ENCODE data around the gene GAA.

Gene GAA

GRCh38 chr17:80091376-80091775, 10.0 kb upstream of the GAA start:
- Histone ChIP-seq H3K9me3 (ENCODE audit: low read length) (no peaks in the 10 kb centered on the region), H3K36me3 (ENCODE audit: insufficient read depth, low read length) (no peaks in the 10 kb centered on the region), H3K4me2 (ENCODE audit: low read length) (no peak overlapping the region), H3K4me3 (ENCODE audit: low read depth, low read length, poor library complexity, severe bottlenecking) (no peak overlapping the region), H3K4me1 (ENCODE audit: insufficient read depth, low read length, severe bottlenecking) (no peaks in the 10 kb centered on the region), H3K27me3 (ENCODE audit: insufficient read depth, low read length) (no peaks in the 10 kb centered on the region), H3K79me2 (ENCODE audit: insufficient read depth, low read length) (no peaks in the 10 kb centered on the region), H3F3A (ENCODE audit: insufficient read depth, low read length) (no peaks in the 10 kb centered on the region), H3K9ac (ENCODE audit: low read length) (no peak overlapping the region), H3K9me2 (ENCODE audit: low read depth, low read length) (no peaks in the 10 kb centered on the region), H2AFZ (ENCODE audit: low read length) (no peak overlapping the region), H4K20me1 (ENCODE audit: insufficient read depth, low read length) (no peaks in the 10 kb centered on the region), H3K27ac (ENCODE audit: low read depth, low read length, poor library complexity, severe bottlenecking) (no peak overlapping the region)
- no peak for TF ChIP-seq EZH2 (IDR thresholded peaks at IDR 0.05; ENCODE audit: borderline replicate concordance, low read length)
- no peak for TF ChIP-seq CTCF (IDR thresholded peaks at IDR 0.05; ENCODE audit: low read length)

- Histone ChIP-seq H3K9ac (ENCODE audit: low read length) (no peak overlapping the region), H3K4me2 (ENCODE audit: low read length) (no peak overlapping the region), H3F3A (ENCODE audit: insufficient read depth, low read length) (no peaks in the 10 kb centered on the region), H3K9me3 (ENCODE audit: low read length) (no peaks in the 10 kb centered on the region), H3K9me2 (ENCODE audit: low read depth, low read length) (no peaks in the 10 kb centered on the region), H3K79me2 (ENCODE audit: insufficient read depth, low read length) (no peaks in the 10 kb centered on the region), H3K36me3 (ENCODE audit: insufficient read depth, low read length) (no peaks in the 10 kb centered on the region), H3K4me1 (ENCODE audit: insufficient read depth, low read length, severe bottlenecking) (no peaks in the 10 kb centered on the region), H4K20me1 (ENCODE audit: insufficient read depth, low read length) (no peaks in the 10 kb centered on the region), H3K27me3 (ENCODE audit: insufficient read depth, low read length) (no peaks in the 10 kb centered on the region), H3K27ac (ENCODE audit: low read depth, low read length, poor library complexity, severe bottlenecking) (no peak overlapping the region), H3K4me3 (ENCODE audit: low read depth, low read length, poor library complexity, severe bottlenecking) (no peak overlapping the region), H2AFZ (ENCODE audit: low read length) (no peak overlapping the region)
- TF ChIP-seq EZH2 (IDR thresholded peaks at IDR 0.05; ENCODE audit: borderline replicate concordance, low read length) (no peak), CTCF (IDR thresholded peaks at IDR 0.05; ENCODE audit: low read length) (no peak)
Measured at GRCh38 chr17:80092959-80093358, 8.4 kb upstream of the GAA start.

- Histone ChIP-seq H3K36me3 (ENCODE audit: insufficient read depth, low read length) (no peaks in the 10 kb centered on the region), H3K9me2 (ENCODE audit: low read depth, low read length) (no peaks in the 10 kb centered on the region), H3F3A (ENCODE audit: insufficient read depth, low read length) (no peaks in the 10 kb centered on the region), H3K9ac (ENCODE audit: low read length) (no peak overlapping the region), H3K4me3 (ENCODE audit: low read depth, low read length, poor library complexity, severe bottlenecking) (no peak overlapping the region), H3K27me3 (ENCODE audit: insufficient read depth, low read length) (no peaks in the 10 kb centered on the region), H3K4me2 (ENCODE audit: low read length) (no peak overlapping the region), H2AFZ (ENCODE audit: low read length) (no peak overlapping the region), H3K79me2 (ENCODE audit: insufficient read depth, low read length) (no peaks in the 10 kb centered on the region), H4K20me1 (ENCODE audit: insufficient read depth, low read length) (no peaks in the 10 kb centered on the region), H3K27ac (ENCODE audit: low read depth, low read length, poor library complexity, severe bottlenecking) (no peak overlapping the region), H3K4me1 (ENCODE audit: insufficient read depth, low read length, severe bottlenecking) (peaks cover under 1% of the 10 kb centered on the region), H3K9me3 (ENCODE audit: low read length) (no peaks in the 10 kb centered on the region)
- TF ChIP-seq EZH2 (IDR thresholded peaks at IDR 0.05; ENCODE audit: borderline replicate concordance, low read length): no peak
- TF ChIP-seq CTCF (IDR thresholded peaks at IDR 0.05; ENCODE audit: low read length): no peak
Measured at GRCh38 chr17:80095038-80095843, 6.1 kb upstream of the GAA start.

Measured in OCI-LY1 (cell line).